Endothelial cell of umbilical vein (primary cell): ENCODE measurements around the gene CTSF.

ENCODE experiments used
- EZH2 ChIP-seq: IDR thresholded peaks from 2 replicates; pipeline ENCODE4 v1.6.1; 2012; ENCODE audit warnings: borderline replicate concordance, low read depth, mild to moderate bottlenecking, moderate library complexity, low read length, inconsistent platforms; ENCODE audit not compliant: severe bottlenecking
- FOS ChIP-seq: IDR thresholded peaks from 2 replicates; pipeline ENCODE4 v1.6.1; 2011; ENCODE audit warnings: mild to moderate bottlenecking, low read length, moderate library complexity, borderline replicate concordance; ENCODE audit not compliant: insufficient read depth
- GATA2 ChIP-seq: IDR thresholded peaks from 2 replicates; pipeline ENCODE4 v1.7.0; 2011; ENCODE audit warnings: low read depth, mild to moderate bottlenecking, moderate library complexity, mixed read lengths, low read length; ENCODE audit not compliant: insufficient read length, insufficient read depth
- JUN ChIP-seq: IDR thresholded peaks from 2 replicates; pipeline ENCODE4 v1.6.1; 2011; ENCODE audit warnings: borderline replicate concordance, low read depth; ENCODE audit not compliant: insufficient read length, insufficient read depth
- MYC ChIP-seq: IDR thresholded peaks from one replicate; pipeline ENCODE4 v1.6.1; 2011; ENCODE audit warnings: mild to moderate bottlenecking, low read depth, low read length
- POLR2A ChIP-seq: IDR thresholded peaks from 2 replicates; pipeline ENCODE4 v1.6.1; 2012; ENCODE audit warnings: low read depth, mild to moderate bottlenecking, control low read depth, low read length
- POLR2AphosphoS5 ChIP-seq: IDR thresholded peaks from 2 replicates; pipeline ENCODE4 v1.6.1; 2012; ENCODE audit warnings: low read depth, mild to moderate bottlenecking, control low read depth, low read length, moderate library complexity; ENCODE audit not compliant: insufficient read depth
- TF ChIP-seq, protein P1 (sequence below), 2 donors: IDR thresholded peaks; 1 replicate in 1 of 2; 2 replicates in 1 of 2; pipeline ENCODE4 v1.5.1; 2011; ENCODE audit warnings: low read length in 2 of 2, mild to moderate bottlenecking in 2 of 2, moderate library complexity in 2 of 2, control low read depth in 1 of 2, inconsistent platforms in 1 of 2, low read depth in 1 of 2; ENCODE audit not compliant: insufficient read depth in 1 of 2; ENCODE audit errors: extremely low read depth in 1 of 2
- TF ChIP-seq, protein P2 (sequence below): IDR thresholded peaks from 2 replicates; pipeline ENCODE4 v1.6.1; 2011; ENCODE audit not compliant: insufficient read depth, insufficient read length

DNA sequence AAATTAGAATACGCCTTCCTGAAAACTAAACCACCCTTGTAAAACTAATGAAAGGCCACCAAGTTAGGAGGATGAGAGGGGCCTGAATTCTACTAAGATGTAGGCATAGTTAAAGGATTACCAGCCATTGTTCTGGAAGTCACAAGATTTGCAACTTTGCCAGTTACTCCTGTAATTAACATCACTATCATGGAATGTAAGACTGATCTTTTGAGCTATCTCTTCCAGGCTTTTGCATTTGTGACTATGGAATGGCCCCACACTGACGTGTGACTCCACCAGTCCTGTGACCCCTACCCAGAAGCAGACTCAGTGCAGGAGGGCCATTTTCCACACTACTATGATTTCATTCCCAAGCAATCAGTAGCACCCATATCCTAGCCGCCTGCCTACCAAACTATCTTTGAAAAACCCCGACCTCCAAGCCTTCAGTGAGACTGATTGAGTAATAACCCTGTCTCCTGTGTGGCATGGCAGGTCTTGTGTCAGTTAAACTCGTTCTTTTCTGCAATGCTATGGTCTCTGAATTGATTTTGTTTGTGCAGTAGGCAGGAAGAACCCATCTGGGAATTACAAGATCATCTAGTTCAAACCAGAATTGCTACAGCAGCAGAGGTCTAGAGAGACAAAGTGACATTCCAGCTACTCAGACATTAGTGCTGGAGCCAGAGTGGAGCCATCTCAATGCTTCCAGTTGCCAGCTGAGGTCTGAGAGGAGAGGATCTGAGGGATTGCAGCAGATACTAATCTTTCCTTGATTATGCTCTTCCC, 1.9 kb upstream of the CTSF start:
- TF ChIP-seq, protein P1, sequence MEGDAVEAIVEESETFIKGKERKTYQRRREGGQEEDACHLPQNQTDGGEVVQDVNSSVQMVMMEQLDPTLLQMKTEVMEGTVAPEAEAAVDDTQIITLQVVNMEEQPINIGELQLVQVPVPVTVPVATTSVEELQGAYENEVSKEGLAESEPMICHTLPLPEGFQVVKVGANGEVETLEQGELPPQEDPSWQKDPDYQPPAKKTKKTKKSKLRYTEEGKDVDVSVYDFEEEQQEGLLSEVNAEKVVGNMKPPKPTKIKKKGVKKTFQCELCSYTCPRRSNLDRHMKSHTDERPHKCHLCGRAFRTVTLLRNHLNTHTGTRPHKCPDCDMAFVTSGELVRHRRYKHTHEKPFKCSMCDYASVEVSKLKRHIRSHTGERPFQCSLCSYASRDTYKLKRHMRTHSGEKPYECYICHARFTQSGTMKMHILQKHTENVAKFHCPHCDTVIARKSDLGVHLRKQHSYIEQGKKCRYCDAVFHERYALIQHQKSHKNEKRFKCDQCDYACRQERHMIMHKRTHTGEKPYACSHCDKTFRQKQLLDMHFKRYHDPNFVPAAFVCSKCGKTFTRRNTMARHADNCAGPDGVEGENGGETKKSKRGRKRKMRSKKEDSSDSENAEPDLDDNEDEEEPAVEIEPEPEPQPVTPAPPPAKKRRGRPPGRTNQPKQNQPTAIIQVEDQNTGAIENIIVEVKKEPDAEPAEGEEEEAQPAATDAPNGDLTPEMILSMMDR (IDR thresholded peaks at IDR 0.05; ENCODE audit: extremely low read depth in 1 of 2, insufficient read depth in 1 of 2, low read depth in 1 of 2, low read length in 2 of 2) = no peak
- TF ChIP-seq MYC (no peak), POLR2AphosphoS5 (no peak), EZH2 (no peak), JUN (no peak), FOS (no peak), POLR2A (no peak), GATA2 (no peak)
- TF ChIP-seq, protein P2, sequence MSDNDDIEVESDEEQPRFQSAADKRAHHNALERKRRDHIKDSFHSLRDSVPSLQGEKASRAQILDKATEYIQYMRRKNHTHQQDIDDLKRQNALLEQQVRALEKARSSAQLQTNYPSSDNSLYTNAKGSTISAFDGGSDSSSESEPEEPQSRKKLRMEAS = no peak
